SKM-1 (cell line): ENCODE measurements around the gene BCOR.

Experiments used
- DNase-seq: peaks from one replicate; lab custom pipeline; 2025; ENCODE audit not compliant: unreplicated experiment; lab: John Stamatoyannopoulos, UW

Gene BCOR

DNA sequence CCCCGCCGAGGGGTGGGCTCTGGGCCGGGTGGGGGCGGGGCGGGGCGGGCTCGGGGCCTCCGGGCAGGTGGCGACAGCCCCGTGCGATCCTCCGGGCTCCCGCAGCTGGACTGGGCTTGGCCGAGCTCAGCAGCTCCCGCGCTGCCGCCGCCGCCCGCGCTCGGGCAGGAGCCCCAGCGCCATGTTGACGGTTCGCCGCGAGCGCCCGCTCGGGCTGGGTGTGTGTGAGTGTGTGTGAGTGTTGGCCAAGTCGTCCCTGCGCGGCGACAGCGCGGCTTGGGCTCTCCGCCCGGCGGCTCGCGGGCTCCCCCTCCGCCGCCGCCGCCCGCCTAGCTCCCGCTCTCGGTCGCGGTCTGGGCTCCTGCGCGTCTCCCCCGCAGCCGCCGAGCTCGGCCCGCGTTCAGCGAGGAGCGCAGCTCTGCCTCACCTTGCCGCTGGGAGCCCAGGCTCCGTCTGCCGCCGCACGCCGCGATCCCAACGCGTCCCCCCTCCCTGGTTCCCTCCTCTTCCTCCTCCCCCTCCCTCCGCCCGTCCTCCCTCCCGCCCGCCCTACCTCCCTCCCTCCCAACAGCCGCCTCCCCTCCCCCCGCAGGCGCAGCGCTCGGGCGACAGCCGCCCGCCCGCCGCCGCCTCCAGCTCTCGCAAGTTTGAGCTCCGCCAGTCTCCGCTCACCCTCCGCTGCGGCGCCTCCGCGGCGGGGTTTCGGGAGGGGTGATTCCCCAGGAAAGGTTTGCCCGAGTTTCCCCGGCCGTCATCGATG, at the start of gene BCOR:
BCOR (minus strand) TSS at position 455 of the 760 bp plus-strand sequence. CDS start 20,029 bp downstream, outside the sequence.
- DNase-seq, result peak; percentile 43

DNA sequence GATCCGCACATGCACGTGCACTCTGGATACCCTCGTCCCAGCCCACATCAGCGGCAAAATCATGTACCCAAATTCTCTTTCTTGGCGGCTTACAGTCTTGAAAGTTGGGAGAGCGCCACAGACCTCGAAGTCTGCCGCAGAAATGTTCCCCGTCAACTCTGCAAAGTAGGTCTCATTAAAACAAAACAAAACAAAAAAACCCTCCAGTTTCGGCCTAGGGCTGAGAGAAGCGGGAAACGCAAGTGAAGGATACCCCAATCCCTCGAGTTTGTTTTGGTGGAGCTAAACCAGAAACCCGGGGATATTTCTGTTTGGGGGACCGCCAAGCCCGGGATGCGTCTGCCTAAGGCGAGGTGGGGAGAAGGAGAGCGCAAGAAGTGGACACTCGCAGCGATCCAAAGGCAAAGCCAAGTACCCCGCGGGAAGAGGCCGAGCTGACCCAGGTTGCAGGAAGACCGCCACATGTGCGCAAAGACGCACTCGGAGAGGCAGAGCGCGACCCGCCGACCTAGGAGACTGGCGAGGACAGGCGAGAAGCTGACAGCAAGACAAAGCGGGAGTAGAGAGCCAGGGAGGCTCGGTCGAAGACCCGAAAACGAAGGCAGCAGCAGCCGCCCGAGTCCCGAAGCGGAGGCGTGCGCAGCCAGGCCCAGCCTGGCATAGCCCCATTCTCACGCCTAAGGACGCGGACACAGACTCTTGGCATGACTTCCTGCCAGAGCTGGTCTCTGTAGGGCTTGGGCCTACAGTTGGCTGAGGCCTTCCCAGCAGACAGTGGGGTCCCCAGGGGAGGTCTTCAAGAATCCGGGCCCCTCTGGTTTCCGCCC, 49.6 kb upstream of the BCOR start:
- DNase-seq, result no peak

- DNase-seq, result no peak
Observed at GRCh38 chrX:40146262-40147125, 48.7 kb upstream of the BCOR start.

GRCh38 chrX:40145923-40146261, 48.1 kb upstream of the BCOR start:
- DNase-seq, result no peak

GRCh38 chrX:40145001-40145922, 47.5 kb upstream of the BCOR start:
- DNase-seq, result no peak

- DNase-seq, result no peak
Observed at GRCh38 chrX:40144576-40144975, 46.8 kb upstream of the BCOR start.

DNA sequence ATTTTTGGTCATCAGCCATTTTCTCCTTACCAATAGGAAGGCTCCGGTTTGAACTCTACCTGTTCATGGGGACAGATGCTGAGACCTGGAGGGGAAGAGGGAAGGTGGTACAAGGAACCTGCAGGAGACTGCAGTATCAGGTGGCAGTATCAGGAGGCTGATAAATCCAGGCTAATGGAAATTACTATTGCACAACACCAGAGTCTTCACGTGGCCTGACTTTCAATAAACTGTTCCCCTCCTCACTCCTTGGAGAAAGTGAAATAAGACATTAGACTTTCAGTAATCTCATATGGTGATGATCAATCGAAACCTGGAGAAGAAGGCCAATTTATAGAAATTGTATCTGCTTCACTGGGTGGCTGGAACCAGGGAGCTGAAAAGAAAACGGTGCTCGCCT, 46.2 kb upstream of the BCOR start:
- no peak for DNase-seq

GRCh38 chrX:40143001-40143400, 45.2 kb upstream of the BCOR start:
- DNase-seq, result no peak

DNA sequence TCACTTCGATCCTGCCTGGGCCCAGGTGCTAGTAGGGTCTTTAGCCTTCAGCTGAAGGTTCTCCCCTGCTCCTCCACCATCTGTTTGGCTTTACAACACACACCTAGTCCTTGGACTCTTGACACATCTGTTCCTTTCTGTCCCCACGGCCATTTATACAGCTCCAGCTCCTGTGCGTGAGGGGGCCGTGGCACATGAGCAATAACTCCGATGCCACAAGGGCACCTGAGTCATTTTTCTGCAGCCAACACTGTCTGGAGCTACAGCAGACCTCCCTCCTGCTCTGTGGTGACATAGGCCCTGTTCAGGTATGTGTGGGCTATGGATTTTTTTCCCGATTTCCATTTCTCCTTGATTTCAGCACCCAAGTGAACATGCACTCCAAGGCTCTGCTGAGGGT, 44.7 kb upstream of the BCOR start:
- no peak for DNase-seq

GRCh38 chrX:40140706-40141499, 43.1 kb upstream of the BCOR start:
- DNase-seq, result no peak

GRCh38 chrX:40132751-40133150, 35.0 kb upstream of the BCOR start:
- DNase-seq, result no peak

DNA sequence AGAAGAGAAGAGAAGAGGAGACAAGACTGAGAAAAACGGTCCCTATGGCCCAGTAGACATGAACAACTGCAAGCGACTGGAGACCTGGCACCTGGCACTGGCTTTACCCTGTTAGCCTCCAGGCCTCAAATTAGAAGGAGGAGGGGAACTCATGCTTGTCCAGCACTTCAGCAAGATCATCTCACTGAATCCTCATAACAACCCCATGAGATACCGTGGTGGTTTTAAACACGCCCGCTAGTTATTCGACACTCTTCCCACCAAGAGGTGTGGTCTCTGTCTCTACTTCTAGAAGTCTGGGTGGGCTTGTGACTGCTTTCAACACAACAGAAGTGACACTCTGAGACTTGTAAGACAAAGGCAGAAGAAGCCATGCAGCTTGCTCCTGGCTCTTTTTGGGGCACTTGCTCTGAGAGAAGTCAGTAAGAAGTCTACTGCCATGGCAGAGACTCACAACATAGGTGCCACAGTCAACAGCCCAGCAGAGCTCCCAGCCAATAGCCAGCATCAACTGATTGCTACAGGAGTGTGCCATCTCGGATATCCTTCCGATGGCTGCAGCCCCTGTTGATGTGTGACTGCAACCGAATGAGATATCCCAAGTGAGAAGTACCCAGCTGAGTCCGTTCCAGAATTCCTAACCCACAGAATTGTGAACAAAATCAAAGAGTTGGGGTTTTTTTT, 34.0 kb upstream of the BCOR start:
- no peak for DNase-seq

DNA sequence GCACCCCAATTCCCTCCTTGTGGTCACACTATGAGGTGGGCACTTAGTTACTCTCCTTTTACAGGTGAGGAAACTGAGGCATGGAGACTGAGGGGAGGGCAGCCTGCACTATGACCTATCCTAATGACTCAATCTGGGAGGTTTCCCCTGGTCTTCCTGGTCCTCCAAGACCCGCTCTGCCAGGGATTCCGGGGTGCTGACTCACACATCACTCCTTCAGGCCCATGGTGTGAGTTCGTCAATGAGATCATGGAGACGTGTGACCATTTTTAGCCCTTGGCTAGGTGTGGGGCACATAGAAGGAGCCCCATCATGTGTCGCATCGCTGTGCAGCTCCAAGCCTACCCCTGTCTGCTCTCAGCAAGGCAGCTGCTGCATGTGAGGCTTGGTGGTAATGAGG, 32.4 kb upstream of the BCOR start:
- no peak for DNase-seq

DNA sequence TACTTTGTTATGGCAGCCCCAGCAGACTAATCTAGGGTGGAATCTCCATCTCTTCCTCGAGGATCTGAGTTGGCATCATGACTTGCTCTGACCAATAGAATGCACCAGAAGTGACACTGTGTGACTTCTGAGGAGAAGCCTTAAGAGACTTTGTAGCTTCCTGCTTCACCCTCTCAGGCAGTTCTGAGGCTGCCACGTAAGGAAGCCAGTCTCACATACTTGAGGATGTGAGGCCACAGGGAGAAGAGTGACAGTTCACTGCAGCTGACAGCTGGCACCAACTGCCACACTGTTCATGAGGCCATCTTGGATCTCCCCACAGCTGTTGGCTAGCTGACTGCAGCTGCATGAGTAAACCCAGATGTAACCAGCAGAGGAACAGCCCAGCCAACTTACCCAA, 29.3 kb upstream of the BCOR start:
- no peak for DNase-seq

DNA sequence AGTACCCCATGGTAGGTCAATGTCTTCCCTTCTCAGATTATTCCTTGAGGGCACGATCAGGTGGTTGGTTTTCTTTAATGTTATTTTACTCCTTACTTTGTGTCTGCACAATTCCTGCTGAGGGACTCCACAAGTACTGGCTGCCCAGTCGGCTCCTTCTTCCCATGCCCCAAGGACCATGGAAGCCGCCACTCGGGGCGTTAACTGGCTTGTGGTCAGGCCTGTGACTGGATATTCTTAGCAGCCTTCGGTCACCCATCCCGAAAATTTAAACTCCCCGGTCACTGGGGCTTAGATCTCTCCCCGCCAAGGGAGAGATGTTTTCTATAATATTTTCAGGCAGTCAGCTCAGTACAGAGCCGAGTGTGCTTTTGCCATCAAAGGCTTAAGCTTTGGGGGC, 24.7 kb upstream of the BCOR start:
- no peak for DNase-seq

DNA sequence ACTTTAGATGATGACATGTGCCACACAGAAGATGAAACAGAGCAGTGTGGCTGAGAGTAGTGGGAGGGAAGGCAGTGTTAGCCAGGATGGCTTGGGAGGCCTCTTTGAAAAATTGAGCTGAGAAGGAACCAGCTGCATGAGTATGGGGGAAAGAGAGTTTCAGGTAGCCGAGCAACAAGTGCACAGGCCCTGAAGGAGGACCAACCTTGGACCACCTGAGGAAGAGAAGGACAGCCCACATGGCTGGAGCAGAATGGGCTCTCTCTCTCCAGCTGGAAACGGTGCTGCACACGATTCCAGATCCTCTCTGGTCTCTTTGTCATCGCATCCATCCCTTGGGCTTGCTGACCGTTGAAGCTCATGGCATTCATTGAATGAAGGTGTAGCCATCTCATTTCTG, 23.9 kb upstream of the BCOR start:
- no peak for DNase-seq

DNA sequence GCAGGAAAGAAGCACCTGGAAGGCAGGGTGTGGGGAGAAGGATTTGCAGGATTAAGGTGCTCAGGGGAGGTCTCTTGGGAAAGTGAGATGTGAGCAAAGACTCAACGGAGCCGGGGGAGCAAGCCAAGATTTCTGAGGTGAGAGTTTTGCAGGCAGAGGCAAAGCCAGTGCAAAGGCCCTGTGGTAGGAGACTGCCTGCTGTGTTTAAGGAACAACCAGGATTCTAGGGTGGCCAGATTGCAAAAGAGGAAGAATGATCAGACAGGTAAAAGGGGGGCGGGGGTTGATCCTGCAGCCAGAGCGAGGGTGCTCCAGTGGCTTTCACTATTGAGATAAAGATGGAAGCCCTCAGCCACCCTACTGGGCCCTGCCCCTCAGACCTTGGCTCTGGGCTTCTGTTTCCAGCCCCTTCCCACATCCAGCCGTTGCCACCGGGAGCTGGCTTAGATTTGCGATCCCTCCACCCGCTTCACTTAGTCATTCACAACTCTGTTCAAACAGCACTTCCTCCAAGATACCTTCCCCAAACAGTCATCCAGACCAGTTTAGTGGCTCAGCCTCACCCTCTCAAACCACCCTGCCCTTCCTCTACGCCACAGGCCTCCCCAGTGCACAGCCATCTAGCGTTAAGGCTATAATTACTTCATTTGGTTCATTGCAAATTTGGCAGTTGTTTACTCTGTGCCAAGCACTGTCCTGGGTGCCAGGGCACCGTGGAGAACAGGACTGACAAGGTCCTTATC, 23.3 kb upstream of the BCOR start:
- DNase-seq, result peak; percentile 33

DNA sequence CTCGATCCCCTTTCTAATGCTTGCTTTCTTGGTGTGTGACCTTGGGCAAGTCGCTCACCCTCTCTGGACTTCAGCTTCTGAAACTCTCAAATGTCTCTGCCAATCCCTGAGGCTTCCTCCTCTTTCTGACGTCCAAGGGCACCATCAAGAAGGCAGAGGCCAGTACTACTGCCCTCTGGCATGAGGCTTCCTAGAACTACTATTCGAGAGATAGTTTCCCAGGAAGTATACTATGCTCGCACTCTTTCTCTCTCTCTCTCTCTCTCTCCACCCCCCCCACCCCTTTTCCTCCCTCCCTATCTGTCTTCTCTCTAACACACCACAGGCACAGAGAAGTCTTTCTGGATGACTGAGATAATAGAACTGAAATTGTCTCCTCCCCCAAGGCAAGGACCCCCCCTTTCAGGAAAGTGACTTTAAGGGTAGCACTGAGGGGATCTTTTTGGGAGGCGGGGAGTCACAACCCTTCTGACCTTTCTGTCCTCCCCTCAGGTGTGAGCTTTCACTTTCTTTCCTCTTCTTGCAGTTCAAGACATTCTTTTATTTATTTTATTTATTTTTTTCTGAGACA, 20.0 kb upstream of the BCOR start:
- no peak for DNase-seq
